VCaP (cell line): ENCODE measurements around the gene SMLR1.

Experiments used
- H3K27ac ChIP-seq: fragments of 450-650 bp; 2 replicates; pipeline ENCODE4 v1.5.1; 2017
- CTCF ChIP-seq: fragments of 450-650 bp; conservative IDR thresholded peaks from 2 replicates; pipeline ENCODE4 v1.5.1; 2017; ENCODE audit warnings: mild to moderate bottlenecking, moderate library complexity

The SMLR1 gene

GRCh38 chr6:130836055-130836640 lies 8.9 kb downstream of the SMLR1 start:
- TF ChIP-seq CTCF: no peak
- no peak overlapping the region for H3K27ac ChIP-seq

- TF ChIP-seq CTCF: no peak
These were observed 9.9 kb downstream of the SMLR1 start for GRCh38 chr6:130837067-130837466.

GRCh38 chr6:130838250-130838860 lies 11.1 kb downstream of the SMLR1 start:
- no peak overlapping the region for H3K27ac ChIP-seq
- TF ChIP-seq CTCF: no peak

More at GRCh38 chr6:130837067-130837466, 9.9 kb downstream of the SMLR1 start:
- no peak overlapping the region for H3K27ac ChIP-seq

- no peak for TF ChIP-seq CTCF
- no peak overlapping the region for H3K27ac ChIP-seq
These were observed 11.7 kb downstream of the SMLR1 start for GRCh38 chr6:130838951-130839350.

- H3K27ac ChIP-seq: no peak overlapping the region
- TF ChIP-seq CTCF: no peak
These were observed 12.2 kb downstream of the SMLR1 start for GRCh38 chr6:130839379-130839778.

GRCh38 chr6:130840050-130840449 lies 12.8 kb downstream of the SMLR1 start:
- no peak overlapping the region for H3K27ac ChIP-seq

More at GRCh38 chr6:130840050-130840449, 12.8 kb downstream of the SMLR1 start:
- TF ChIP-seq CTCF: no peak
